HG02884 (cell line): ENCODE results near the gene CRYL1.

Experiments
- ATAC-seq: cut with Tn5 transposase; IDR thresholded peaks from one replicate; pipeline ENCODE4 v1.9.1; 2021; ENCODE audit warnings: mild to moderate bottlenecking, moderate library complexity; ENCODE audit not compliant: unreplicated experiment

The CRYL1 gene

DNA sequence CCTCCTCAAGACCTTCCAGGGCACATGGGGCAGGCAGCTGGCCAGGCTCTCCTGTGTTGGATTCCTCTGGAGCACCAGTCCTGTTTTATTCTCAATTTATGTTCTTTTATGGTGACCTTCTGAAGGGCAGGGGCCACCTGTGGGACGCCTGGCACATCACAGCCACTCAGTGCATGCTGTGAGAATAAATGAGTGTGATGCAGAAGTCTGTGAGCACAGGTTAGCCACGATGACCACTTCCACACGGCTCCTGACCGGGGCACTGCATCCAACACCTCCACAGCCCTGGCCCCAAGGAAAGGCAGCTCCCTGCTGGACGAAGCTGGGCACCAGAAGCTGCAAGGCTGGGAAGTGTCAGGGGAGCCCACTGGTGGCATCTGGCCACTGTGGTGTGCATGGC lies 122.8 kb downstream of the CRYL1 start:
- no peak for ATAC-seq

DNA sequence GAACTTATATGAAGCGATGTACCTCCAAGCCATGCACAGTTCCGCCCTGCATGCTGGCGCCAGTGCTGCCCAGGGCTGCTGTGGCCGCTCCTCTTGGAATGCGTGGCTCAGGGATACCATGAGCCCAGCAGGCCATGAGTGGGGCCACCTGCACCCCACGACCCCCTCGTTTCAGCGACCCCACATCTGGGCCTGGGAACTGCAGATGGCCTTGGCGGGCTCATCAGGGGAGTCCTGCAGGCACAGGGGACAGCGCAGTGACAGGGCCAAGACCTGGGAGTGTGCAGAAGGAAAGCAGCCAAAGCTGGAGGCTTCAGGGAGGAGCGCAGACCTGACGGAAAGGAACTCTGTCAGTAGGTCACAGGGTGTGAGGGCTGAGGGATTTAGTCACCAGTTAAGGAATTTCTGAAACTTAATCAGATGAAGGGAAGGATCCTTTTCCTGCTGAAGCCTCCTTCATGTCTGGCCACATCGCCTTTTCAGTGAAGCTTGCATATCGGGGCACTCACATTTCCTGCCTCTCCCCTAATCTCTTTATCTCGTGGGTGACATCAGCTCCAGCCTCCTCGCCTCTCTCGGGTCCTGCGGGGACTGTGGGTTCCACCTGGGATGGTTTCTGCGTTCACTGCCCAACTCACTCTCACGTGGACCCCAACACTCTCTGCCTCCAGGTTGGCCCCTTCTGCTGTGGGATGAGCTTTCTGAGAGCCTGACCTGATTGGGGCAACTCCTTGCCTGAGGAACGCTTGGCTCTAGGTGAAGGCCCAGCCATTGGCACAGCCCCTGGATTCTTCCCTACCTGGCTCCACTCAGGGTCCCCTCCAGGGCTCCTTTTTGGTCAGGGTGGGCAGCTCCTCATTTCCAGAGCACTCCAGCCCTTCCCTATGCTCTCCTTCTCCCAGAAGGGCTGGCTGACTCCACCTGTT lies 123.5 kb downstream of the CRYL1 start:
- no peak for ATAC-seq

DNA sequence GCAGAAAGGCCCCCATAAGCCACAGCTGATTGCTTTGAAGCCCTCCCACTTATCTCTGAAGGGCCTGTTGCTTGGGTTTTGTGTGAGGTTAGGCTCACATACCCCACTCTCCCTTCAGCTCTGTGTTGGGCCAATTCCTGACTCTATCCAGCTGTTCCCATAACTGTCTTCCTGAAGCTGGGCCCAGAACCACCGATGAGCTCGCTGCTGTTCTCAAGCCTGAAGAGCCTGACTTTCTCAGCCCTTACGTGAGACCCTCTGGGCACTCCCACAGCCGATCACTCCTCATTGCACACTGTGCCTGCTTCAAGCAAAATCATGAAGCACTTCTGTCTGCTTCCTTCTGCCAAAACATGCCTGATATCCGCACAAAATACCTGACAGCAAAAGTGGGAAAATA lies 124.1 kb downstream of the CRYL1 start:
- ATAC-seq: no peak

DNA sequence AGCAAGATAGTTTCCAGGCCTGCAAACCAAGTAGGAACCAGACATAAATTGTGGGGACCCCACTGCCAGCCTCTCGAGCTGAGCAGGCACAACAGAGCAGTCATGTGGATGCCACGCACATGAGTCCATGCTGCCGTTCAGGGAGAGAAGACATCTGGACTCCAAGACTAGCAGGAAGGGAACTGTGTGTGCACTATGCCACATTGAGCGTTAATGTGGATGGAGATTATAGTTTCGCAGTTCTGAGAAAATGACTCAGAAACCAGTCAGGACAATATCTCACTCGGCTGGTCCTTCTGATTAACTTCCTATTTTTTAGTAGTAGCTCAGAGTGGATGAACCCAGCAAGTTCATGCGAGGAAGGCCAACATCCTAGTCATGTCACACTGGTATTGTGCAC lies 124.9 kb downstream of the CRYL1 start:
- ATAC-seq: no peak

DNA sequence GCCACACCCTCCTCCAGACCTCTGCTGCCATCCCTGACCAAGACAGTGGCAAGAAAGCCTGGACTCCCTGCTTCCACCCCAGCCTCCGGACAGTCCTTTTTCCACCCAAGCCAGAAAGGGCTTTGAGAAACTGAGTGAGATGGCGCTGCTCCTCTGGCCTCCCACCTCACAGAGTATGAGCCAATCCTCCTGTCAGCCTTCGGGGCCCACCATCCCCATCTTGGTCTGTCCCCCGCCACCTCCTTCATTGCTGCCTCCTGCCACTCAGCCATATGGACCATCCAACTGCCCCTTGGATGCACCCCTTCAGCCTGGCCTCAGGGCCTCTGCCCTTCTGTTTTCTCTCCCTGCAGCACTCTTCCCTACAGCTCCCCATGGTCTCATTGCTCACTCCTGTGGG lies 125.7 kb downstream of the CRYL1 start:
- no peak for ATAC-seq

- ATAC-seq: no peak
Observed at GRCh38 chr13:20399515-20399914, 126.1 kb downstream of the CRYL1 start.

GRCh38 chr13:20398459-20398858 lies 127.2 kb downstream of the CRYL1 start:
- ATAC-seq: no peak

DNA sequence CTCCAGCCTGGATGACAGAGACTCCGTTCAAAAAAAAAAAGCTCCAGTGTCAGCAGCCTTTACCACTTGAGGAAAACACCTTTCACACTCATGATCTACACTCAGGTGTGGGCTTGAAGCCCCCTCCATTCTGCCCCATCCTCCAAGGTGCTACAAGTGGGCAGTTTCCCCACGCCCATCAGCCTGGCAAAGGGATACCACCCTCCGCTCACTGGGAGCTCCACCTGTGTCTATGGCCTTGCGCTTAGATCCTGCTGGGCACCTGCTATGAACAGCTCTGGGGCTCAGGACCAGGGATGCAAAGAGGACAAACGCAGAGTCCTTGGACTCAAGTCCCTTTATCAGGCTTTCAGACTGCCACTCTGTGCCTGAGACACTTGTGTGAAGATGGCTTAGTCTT lies 127.8 kb downstream of the CRYL1 start:
- no peak for ATAC-seq

- no peak for ATAC-seq
Observed at GRCh38 chr13:20395061-20395916, 130.4 kb downstream of the CRYL1 start.

DNA sequence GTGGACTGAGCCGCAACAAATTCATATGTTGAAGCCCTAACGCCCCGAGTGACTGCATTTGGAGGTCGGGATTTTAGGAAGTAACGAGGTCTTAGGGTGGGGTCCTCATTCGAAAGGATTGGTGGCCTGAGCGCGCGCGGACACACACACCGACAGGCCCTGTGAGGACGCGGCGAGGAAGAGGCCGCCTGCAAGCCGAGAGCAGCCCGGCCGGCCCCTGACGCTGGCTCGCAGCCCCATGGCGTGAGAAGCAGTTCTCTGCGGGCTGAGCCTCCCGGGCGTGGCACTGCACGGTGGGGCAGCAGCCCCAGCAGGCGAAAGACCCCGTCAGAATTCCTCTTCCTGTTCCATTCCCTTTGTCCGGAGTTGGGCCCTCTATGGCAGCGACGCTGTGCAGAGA lies 131.2 kb downstream of the CRYL1 start:
- ATAC-seq: no peak

- ATAC-seq: no peak
Observed at GRCh38 chr13:20394169-20394501, 131.5 kb downstream of the CRYL1 start.

DNA sequence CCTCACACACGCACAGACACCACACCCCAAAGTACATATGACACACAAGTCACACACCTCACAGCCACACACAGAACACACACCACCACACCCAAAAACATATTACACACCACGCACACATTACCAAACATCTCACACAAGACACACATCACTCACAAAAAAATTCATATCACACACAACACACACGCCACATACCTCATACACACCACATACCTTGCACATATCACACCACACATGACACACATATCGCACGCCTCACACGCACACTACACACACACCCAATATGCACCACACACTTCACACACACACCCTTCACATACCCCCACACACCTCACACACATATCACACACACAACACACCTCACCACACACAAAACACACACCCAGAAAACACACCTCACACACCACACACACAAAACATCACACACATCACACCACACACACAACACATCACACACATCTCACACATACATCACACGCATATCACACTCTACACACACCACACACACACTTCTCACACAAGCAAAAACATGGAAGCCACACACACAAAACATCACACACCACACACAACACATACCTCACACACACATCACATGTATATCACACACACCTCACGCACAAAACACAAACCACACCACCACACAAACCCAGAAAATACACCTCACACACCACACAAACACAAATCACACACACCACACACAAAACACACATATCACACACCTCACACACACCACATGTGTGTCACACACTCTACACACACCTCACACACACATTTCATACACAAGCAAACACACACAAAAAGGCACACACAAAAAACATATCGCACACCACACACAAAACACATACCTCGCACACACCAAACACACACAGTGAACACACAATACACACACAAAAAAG lies 132.1 kb downstream of the CRYL1 start:
- no peak for ATAC-seq

DNA sequence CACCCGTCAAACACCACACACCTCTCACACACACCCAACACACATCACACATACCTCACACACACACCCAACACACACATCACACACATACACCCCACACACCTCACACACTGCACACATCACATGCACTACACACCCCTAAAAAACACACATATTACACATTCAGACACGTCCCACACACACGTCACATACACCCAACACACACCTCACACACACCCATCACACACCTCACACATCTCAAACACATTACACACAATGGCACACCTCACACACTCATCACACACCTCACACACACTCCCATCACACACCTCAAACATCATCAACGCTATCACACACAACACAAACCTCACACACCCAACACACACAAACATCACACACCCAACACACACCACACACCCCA lies 133.1 kb downstream of the CRYL1 start:
- no peak for ATAC-seq

DNA sequence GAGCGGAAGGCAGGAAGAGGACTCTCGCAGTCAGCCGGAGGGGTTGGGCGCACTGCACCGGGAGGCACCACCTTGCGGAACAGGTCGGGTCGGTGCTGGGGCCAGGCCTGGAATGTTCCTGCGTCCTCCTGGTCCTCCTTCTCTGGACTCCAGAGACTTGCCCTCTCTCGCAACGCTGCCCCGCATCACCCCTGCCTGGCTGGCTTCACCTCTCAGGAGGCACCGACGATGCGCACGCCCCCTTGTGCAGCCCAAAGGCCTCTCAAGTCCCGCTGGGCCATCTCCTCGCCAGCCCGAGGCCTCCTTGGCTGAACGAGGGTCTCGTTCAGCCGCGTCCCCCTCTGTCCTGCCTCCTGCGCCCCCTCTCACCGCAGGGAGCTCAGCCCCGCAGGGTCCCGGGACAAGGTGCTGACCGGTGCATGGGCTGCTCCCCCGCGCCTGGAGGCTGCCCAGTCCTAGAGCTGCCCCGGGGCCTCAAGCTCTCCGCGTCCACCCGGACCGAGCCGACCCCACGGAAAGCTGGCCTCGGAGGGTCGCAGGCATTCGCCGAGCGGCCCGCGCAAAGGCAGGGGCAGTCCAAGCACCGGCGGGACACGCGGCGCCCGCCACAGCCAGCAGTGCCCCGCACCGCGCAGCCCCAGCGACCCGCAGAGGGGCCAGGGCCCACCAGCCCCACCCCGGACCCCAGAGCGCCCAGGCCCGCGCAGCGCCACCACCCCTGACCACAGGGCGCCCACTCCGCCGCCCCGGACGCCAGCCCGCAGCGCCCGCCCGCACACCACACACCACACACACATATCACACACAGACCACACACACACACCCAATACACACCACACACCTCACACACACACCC lies 133.8 kb downstream of the CRYL1 start:
- ATAC-seq: no peak

DNA sequence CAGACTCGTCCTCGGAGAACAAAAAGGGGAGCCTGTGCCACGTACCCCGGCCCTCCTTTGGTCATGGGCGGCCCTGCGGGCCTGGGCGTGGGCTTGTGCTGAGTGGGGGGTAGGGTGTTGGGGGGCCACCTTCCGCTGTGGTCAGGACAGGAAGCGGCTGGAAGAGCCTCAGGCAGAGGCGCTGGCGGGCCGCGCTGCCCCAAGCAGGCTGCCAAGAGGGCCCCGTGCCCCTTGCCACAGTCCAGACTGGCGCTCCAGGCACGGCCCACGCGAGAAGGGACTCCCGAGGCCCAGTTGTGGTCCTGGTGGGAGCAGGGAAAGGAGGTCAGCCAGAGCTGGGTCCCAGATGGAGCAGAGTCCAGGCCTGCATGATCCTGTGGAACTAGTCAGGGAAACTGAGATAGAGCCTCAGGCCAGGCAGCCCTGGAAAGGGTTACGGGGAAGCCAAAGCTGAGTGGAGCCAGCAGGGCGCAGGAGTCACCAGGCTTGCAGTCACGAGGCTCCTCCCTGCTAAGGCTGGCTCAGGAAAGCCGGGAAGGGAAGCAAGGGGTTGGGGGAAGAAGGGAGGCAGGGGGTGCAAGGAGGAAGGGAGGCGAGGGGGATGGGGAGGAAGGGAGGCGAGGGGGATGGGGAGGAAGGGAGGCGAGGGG lies 135.0 kb downstream of the CRYL1 start:
- ATAC-seq: no peak

DNA sequence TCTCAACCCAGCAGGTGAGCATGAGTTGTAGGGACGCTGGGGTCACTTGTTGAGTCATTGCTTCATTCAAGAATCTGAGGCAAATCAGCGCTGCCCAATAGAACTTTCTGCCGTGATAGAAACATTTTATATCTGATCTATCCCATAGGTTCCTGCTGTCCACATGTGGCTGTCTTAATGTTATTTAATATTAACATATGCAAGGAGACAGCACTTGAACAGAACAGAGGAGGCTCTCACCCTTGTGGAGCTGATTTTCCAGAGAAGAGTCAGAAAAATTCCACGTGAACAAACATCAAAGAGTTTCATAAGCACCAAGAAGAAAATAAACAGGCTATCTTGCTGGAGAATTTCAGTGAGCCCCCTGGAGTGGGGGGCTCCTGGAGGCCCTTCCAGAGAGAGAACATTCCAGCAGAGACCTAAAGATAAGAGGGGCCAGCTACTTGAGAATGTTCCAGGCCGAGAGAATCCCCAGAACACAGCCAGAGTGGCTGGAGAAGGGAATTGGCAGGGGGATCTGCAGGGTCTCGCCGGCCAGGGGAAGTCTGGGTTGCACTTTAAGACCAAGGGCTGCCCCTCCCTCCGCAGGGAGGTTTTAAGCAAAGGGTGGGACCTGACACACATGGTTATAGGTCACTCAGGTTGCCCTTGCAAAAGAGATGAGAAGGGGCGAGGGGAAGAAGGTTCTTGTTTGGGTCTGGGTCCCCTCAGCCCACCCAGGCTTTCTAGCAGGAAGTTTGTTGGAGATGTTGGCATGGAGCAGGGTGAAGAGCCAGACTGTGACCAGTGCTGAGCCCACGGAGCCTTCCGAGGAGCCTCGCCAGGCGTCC lies 135.7 kb downstream of the CRYL1 start:
- no peak for ATAC-seq

GRCh38 chr13:20388184-20388583 lies 137.5 kb downstream of the CRYL1 start:
- ATAC-seq: no peak

GRCh38 chr13:20387441-20387971 lies 138.2 kb downstream of the CRYL1 start:
- no peak for ATAC-seq

DNA sequence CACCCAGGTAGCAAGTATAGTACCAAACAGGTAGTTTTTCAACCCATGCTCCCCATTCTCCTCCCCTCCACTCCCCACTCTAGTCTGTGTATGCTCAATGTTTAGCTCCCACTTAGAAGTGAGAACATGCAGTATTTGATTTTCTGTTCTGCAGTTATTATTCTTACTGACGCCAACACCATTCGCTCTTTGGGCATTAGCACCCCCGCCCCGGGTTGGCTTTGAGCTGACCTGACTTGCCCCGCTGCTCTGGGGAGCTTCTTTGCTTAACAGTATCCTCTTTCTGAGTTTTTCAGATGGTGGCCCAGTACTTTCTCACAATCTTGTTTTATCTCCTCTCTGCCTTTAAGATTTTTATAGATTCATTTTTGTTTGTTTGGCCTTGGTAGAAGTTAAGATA lies 138.7 kb downstream of the CRYL1 start:
- no peak for ATAC-seq
